Fibroblast of lung (primary cell): Measurements from ENCODE around the gene SPACA1.

Experiments
- EZH2 ChIP-seq: IDR thresholded peaks from 2 replicates; pipeline ENCODE4 v1.5.1; 2012; ENCODE audit warnings: low read length, control low read depth, mild to moderate bottlenecking; ENCODE audit errors: missing control alignments
- TF ChIP-seq, protein P1 (sequence below), 2 donors: IDR thresholded peaks in 1 of 2; conservative IDR thresholded peaks in 1 of 2; 1 replicate in 1 of 2; 2 replicates in 1 of 2; pipeline ENCODE4 v1.5.1; 2011 to 2012; ENCODE audit warnings: low read length in 2 of 2, control low read depth in 1 of 2, inconsistent platforms in 1 of 2, low read depth in 1 of 2, mild to moderate bottlenecking in 1 of 2

- TF ChIP-seq, protein P1, sequence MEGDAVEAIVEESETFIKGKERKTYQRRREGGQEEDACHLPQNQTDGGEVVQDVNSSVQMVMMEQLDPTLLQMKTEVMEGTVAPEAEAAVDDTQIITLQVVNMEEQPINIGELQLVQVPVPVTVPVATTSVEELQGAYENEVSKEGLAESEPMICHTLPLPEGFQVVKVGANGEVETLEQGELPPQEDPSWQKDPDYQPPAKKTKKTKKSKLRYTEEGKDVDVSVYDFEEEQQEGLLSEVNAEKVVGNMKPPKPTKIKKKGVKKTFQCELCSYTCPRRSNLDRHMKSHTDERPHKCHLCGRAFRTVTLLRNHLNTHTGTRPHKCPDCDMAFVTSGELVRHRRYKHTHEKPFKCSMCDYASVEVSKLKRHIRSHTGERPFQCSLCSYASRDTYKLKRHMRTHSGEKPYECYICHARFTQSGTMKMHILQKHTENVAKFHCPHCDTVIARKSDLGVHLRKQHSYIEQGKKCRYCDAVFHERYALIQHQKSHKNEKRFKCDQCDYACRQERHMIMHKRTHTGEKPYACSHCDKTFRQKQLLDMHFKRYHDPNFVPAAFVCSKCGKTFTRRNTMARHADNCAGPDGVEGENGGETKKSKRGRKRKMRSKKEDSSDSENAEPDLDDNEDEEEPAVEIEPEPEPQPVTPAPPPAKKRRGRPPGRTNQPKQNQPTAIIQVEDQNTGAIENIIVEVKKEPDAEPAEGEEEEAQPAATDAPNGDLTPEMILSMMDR (conservative IDR thresholded peaks at IDR 0.05 in 1 of 2, IDR thresholded peaks at IDR 0.05 in 1 of 2; ENCODE audit: low read depth in 1 of 2, low read length in 2 of 2): no peak
- no peak for TF ChIP-seq EZH2
Observed at GRCh38 chr6:88020439-88020838, 27.2 kb upstream of the SPACA1 start.
